Activated naive CD8-positive, alpha-beta T cell treated with anti-CD3 and anti-CD28 coated beads for 36 hours (primary cell): ENCODE data around the gene ABCC2. TPM values are rescaled to one million over a fixed set of nuclear protein-coding genes. Genes with fewer than 3 reads are reported as not detected.

Experiments
- DNase-seq: peaks from one replicate; pipeline ENCODE4 v3.0.0; 2021
- H3K27ac Mint-ChIP-seq: one replicate; pipeline ENCODE4 v1.8.0; 2022; ENCODE audit warnings: mild to moderate bottlenecking, moderate library complexity, mixed read lengths
- H3K27me3 Mint-ChIP-seq: one replicate; pipeline ENCODE4 v1.8.0; 2022; ENCODE audit warnings: mild to moderate bottlenecking, mixed read lengths
- H3K36me3 Mint-ChIP-seq: one replicate; pipeline ENCODE4 v1.8.0; 2021; ENCODE audit warnings: mild to moderate bottlenecking, mixed read lengths
- H3K4me1 Mint-ChIP-seq: one replicate; pipeline ENCODE4 v1.8.0; 2021; ENCODE audit warnings: mixed read lengths
- H3K4me3 Mint-ChIP-seq: one replicate; pipeline ENCODE4 v1.8.0; 2022; ENCODE audit warnings: mild to moderate bottlenecking, moderate library complexity, mixed read lengths
- H3K9me3 Mint-ChIP-seq: one replicate; pipeline ENCODE4 v1.8.0; 2022; ENCODE audit warnings: mixed read lengths
- total RNA-seq, 2 experiments: library from RNA; stranded (reverse); gene quantifications; one replicate each; pipeline ENCODE4 v1.2.3, GENCODE V29; 2021

Gene ABCC2
- total RNA-seq, 2 experiments from 2014 or later, result 0.70 to 0.99 TPM

- Mint-ChIP-seq H3K4me3 (no peak overlapping the region), H3K9me3 (no peaks in the 10 kb centered on the region), H3K36me3 (peaks cover 3% of the 10 kb centered on the region), H3K27ac (no peak overlapping the region), H3K4me1 (no peaks in the 10 kb centered on the region), H3K27me3 (no peaks in the 10 kb centered on the region)
- DNase-seq, result no peak
Measured at GRCh38 chr10:99787311-99787710, 4.9 kb downstream of the ABCC2 start.

- Mint-ChIP-seq H3K9me3 (no peaks in the 10 kb centered on the region), H3K4me3 (no peak overlapping the region), H3K27ac (no peak overlapping the region), H3K36me3 (peaks cover 3% of the 10 kb centered on the region), H3K4me1 (no peaks in the 10 kb centered on the region), H3K27me3 (no peaks in the 10 kb centered on the region)
- no peak for DNase-seq
Measured at GRCh38 chr10:99787782-99788445, 5.5 kb downstream of the ABCC2 start.

GRCh38 chr10:99788598-99789256 is 6.3 kb downstream of the ABCC2 start:
- H3K4me3 Mint-ChIP-seq, result no peak overlapping the region
- H3K9me3 Mint-ChIP-seq, result no peaks in the 10 kb centered on the region

GRCh38 chr10:99791831-99792230 is 9.4 kb downstream of the ABCC2 start:
- no peaks in the 10 kb centered on the region for H3K9me3 Mint-ChIP-seq
- H3K27me3 Mint-ChIP-seq, result no peaks in the 10 kb centered on the region
- no peak overlapping the region for H3K27ac Mint-ChIP-seq
- no peak for DNase-seq
- no peak overlapping the region for H3K4me3 Mint-ChIP-seq
- no peaks in the 10 kb centered on the region for H3K4me1 Mint-ChIP-seq
- peaks cover 3% of the 10 kb centered on the region for H3K36me3 Mint-ChIP-seq

More at GRCh38 chr10:99788598-99789256, 6.3 kb downstream of the ABCC2 start:
- Mint-ChIP-seq H3K4me1 (no peaks in the 10 kb centered on the region), H3K27ac (no peak overlapping the region), H3K27me3 (no peaks in the 10 kb centered on the region), H3K36me3 (peaks cover 3% of the 10 kb centered on the region)
- DNase-seq, result no peak

GRCh38 chr10:99793819-99794218 is 11.4 kb downstream of the ABCC2 start:
- H3K27me3 Mint-ChIP-seq, result no peaks in the 10 kb centered on the region
- no peak for DNase-seq
- no peaks in the 10 kb centered on the region for H3K4me1 Mint-ChIP-seq
- no peaks in the 10 kb centered on the region for H3K9me3 Mint-ChIP-seq
- no peak overlapping the region for H3K4me3 Mint-ChIP-seq
- H3K36me3 Mint-ChIP-seq, result peaks cover under 1% of the 10 kb centered on the region
- no peak overlapping the region for H3K27ac Mint-ChIP-seq

- no peaks in the 10 kb centered on the region for H3K4me1 Mint-ChIP-seq
- no peak for DNase-seq
- H3K4me3 Mint-ChIP-seq, result no peak overlapping the region
- H3K27ac Mint-ChIP-seq, result no peak overlapping the region
- no peaks in the 10 kb centered on the region for H3K36me3 Mint-ChIP-seq
- no peaks in the 10 kb centered on the region for H3K9me3 Mint-ChIP-seq
- no peaks in the 10 kb centered on the region for H3K27me3 Mint-ChIP-seq
Measured at GRCh38 chr10:99796928-99797327, 14.5 kb downstream of the ABCC2 start.

GRCh38 chr10:99798031-99798430 is 15.6 kb downstream of the ABCC2 start:
- Mint-ChIP-seq H3K9me3 (no peaks in the 10 kb centered on the region), H3K27me3 (no peaks in the 10 kb centered on the region), H3K27ac (no peak overlapping the region), H3K4me1 (no peaks in the 10 kb centered on the region), H3K4me3 (no peak overlapping the region), H3K36me3 (no peaks in the 10 kb centered on the region)
- no peak for DNase-seq

GRCh38 chr10:99798920-99799319 is 16.5 kb downstream of the ABCC2 start:
- Mint-ChIP-seq H3K9me3 (no peaks in the 10 kb centered on the region), H3K27ac (no peak overlapping the region), H3K27me3 (no peaks in the 10 kb centered on the region), H3K4me1 (no peaks in the 10 kb centered on the region), H3K36me3 (no peaks in the 10 kb centered on the region), H3K4me3 (no peak overlapping the region)
- no peak for DNase-seq

- Mint-ChIP-seq H3K4me3 (no peak overlapping the region), H3K4me1 (no peaks in the 10 kb centered on the region), H3K36me3 (no peaks in the 10 kb centered on the region), H3K27ac (no peak overlapping the region), H3K27me3 (no peaks in the 10 kb centered on the region), H3K9me3 (no peaks in the 10 kb centered on the region)
- no peak for DNase-seq
Measured at GRCh38 chr10:99799613-99800012, 17.2 kb downstream of the ABCC2 start.

- no peak overlapping the region for H3K4me3 Mint-ChIP-seq
- H3K27ac Mint-ChIP-seq, result no peak overlapping the region
- H3K4me1 Mint-ChIP-seq, result no peaks in the 10 kb centered on the region
- no peak for DNase-seq
- H3K27me3 Mint-ChIP-seq, result no peaks in the 10 kb centered on the region
- no peaks in the 10 kb centered on the region for H3K36me3 Mint-ChIP-seq
- no peaks in the 10 kb centered on the region for H3K9me3 Mint-ChIP-seq
Measured at GRCh38 chr10:99804471-99804870, 22.0 kb downstream of the ABCC2 start.

- H3K27ac Mint-ChIP-seq, result no peak overlapping the region
- H3K27me3 Mint-ChIP-seq, result no peaks in the 10 kb centered on the region
- no peaks in the 10 kb centered on the region for H3K4me1 Mint-ChIP-seq
- H3K9me3 Mint-ChIP-seq, result no peaks in the 10 kb centered on the region
- no peak for DNase-seq
- no peaks in the 10 kb centered on the region for H3K36me3 Mint-ChIP-seq
- no peak overlapping the region for H3K4me3 Mint-ChIP-seq
Measured at GRCh38 chr10:99805190-99805589, 22.8 kb downstream of the ABCC2 start.

GRCh38 chr10:99806091-99806490 is 23.7 kb downstream of the ABCC2 start:
- Mint-ChIP-seq H3K4me3 (no peak overlapping the region), H3K9me3 (no peaks in the 10 kb centered on the region), H3K27me3 (no peaks in the 10 kb centered on the region), H3K4me1 (no peaks in the 10 kb centered on the region), H3K27ac (no peak overlapping the region), H3K36me3 (no peaks in the 10 kb centered on the region)
- DNase-seq, result no peak

- Mint-ChIP-seq H3K9me3 (no peaks in the 10 kb centered on the region), H3K4me1 (no peaks in the 10 kb centered on the region), H3K27ac (no peak overlapping the region), H3K4me3 (no peak overlapping the region), H3K27me3 (no peaks in the 10 kb centered on the region), H3K36me3 (no peaks in the 10 kb centered on the region)
- DNase-seq, result no peak
Measured at GRCh38 chr10:99807786-99808185, 25.3 kb downstream of the ABCC2 start.

- Mint-ChIP-seq H3K27me3 (no peaks in the 10 kb centered on the region), H3K4me3 (no peak overlapping the region), H3K9me3 (no peaks in the 10 kb centered on the region), H3K27ac (no peak overlapping the region), H3K36me3 (no peaks in the 10 kb centered on the region), H3K4me1 (no peaks in the 10 kb centered on the region)
- no peak for DNase-seq
Measured at GRCh38 chr10:99808270-99808669, 25.8 kb downstream of the ABCC2 start.

- H3K36me3 Mint-ChIP-seq, result no peaks in the 10 kb centered on the region
- H3K4me3 Mint-ChIP-seq, result no peak overlapping the region
- H3K9me3 Mint-ChIP-seq, result no peaks in the 10 kb centered on the region
- no peaks in the 10 kb centered on the region for H3K27me3 Mint-ChIP-seq
- DNase-seq, result no peak
- H3K4me1 Mint-ChIP-seq, result no peaks in the 10 kb centered on the region
- H3K27ac Mint-ChIP-seq, result no peak overlapping the region
Measured at GRCh38 chr10:99809481-99809880, 27.0 kb downstream of the ABCC2 start.
